ENCODE data around the gene PTP4A2.
"Not testable (repeated sequence)": the region's sequence is repeated elsewhere in the genome, so short reads cannot be mapped to it uniquely, and the experiment has no call there.

The PTP4A2 gene

DNA sequence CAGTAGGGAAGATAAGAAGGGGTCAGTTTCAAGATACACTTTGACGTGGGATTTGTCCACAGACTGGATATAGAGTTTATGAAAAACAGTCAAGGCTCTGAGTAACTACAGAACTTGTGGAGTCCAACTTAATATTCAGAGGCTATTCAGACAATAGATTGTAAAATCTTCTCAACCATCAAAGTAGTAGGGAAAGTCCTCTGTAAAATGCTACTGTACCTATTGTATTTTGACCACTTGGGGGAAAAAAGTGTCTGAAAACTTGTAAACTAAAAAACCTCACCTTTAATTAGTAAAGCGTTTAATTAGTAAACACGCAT is 10.5 kb downstream of the PTP4A2 start:
- H3K4me3 ChIP-seq (ENCODE audit: low read depth, low read length): peak overlapping the region; percentile 3; the same call in 1 of the 2 replicates
- TF ChIP-seq, protein P1, sequence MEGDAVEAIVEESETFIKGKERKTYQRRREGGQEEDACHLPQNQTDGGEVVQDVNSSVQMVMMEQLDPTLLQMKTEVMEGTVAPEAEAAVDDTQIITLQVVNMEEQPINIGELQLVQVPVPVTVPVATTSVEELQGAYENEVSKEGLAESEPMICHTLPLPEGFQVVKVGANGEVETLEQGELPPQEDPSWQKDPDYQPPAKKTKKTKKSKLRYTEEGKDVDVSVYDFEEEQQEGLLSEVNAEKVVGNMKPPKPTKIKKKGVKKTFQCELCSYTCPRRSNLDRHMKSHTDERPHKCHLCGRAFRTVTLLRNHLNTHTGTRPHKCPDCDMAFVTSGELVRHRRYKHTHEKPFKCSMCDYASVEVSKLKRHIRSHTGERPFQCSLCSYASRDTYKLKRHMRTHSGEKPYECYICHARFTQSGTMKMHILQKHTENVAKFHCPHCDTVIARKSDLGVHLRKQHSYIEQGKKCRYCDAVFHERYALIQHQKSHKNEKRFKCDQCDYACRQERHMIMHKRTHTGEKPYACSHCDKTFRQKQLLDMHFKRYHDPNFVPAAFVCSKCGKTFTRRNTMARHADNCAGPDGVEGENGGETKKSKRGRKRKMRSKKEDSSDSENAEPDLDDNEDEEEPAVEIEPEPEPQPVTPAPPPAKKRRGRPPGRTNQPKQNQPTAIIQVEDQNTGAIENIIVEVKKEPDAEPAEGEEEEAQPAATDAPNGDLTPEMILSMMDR (IDR thresholded peaks at IDR 0.05; ENCODE audit: low read depth, low read length, missing control alignments): no peak
- no peak for DNase-seq (ENCODE audit: low read depth)

DNA sequence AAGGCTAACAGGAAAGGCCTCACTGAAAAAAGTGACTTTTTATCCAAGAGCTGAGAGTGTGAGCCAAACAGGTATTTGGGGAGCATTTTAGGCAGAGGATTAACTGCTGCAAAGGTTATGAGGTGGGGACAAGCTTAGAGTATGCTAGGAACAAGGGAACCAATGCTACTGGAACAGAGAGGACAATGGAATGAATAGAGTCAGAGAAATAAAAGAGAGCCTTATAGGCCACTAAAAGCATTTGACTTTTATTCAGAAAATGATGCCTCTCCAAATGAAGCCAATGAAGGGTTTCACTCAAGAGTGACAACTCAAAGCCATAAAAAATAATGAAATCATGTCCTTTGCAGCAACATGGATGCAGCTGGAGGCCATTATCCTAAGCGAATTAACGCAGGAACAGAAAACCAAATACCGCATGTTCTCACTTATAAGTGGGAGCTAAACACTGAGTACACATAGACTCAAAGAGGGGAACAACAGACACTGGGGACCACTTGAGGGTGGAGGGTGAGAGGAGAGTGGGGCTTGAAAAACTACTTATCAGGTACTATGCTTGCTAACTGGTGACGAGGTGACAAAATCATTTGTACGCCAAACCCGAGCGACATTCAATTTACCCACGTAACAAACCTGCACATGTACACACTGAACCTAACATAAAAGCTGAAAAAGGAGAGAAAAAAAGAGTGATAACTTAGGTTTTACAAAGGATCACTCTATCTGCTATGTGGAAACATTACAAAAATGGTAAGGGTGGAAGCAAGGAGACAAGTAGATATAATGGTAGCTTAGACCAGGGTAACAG is 11.1 kb downstream of the PTP4A2 start:
- peak overlapping the region; percentile 3 for H3K4me3 ChIP-seq (ENCODE audit: low read depth, low read length)
- TF ChIP-seq, protein P1 (IDR thresholded peaks at IDR 0.05; ENCODE audit: low read depth, low read length, missing control alignments): no peak
- DNase-seq (ENCODE audit: low read depth): no peak

DNA sequence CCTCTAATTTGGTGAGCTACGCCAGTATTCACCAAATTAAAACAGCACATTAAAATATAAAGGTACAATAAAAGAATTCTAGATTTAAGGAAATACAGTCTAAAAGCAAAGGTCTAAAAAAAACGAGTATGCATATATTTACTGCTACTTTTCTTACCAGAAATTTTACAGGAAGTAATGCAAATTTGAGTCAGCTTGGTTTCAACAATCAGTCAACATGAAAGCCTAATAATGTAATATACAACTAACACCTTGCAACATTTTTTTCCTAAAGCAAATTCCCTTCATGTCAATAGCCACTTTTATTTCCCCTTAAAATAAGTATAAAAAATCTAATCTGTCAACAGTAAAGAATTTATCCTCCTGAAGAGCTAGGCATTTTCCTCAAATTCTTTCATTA is 11.9 kb downstream of the PTP4A2 start:
- no peak overlapping the region; the same call in 1 of the 2 replicates for H3K4me3 ChIP-seq (ENCODE audit: low read depth, low read length)
- TF ChIP-seq, protein P1 (IDR thresholded peaks at IDR 0.05; ENCODE audit: low read depth, low read length, missing control alignments): no peak
- no peak for DNase-seq (ENCODE audit: low read depth)

DNA sequence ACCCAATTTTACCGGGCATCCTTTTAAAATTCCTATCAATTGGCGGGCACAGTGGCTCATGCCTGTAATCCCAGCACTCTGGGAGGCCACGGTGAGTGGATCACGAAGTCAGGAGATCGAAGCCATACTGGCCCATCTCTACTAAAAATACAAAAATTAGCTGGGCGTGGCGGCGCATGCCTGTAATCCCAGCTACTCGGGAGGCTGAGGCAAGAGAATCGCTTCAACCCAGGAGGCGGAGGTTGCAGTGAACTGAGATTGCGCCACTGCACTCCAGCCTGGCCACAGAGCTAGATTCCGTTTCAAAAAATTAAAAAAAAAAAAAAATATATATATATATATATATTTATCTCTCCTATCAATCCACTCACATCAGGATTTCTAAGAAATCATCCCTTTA is 12.3 kb downstream of the PTP4A2 start:
- H3K4me3 ChIP-seq (ENCODE audit: low read depth, low read length): peak overlapping the region; percentile 23; the same call in 1 of the 2 replicates
- DNase-seq (ENCODE audit: low read depth): not testable (repeated sequence)

DNA sequence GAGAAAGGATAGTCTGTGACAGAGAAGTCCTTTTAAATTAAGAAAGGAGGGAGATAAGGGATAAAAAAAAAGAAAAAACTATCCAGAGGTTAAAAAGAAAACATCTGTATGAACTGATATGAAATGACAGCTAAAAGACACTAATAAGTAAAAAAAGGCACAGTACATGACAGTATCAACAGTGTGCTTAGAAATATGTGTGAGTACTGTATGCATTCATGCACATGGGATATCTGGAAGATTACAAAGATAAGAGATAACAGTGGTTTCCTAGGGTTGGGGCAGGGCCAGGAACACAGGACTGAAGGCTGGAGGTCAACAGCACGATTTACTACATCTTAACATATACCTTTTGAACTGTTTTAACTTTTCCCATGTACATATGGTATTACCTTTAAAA is 13.3 kb downstream of the PTP4A2 start:
- H3K4me3 ChIP-seq (ENCODE audit: low read depth, low read length): no peak overlapping the region; the same call in 1 of the 2 replicates
- DNase-seq (ENCODE audit: low read depth): no peak
- TF ChIP-seq, protein P1 (IDR thresholded peaks at IDR 0.05; ENCODE audit: low read depth, low read length, missing control alignments): no peak

DNA sequence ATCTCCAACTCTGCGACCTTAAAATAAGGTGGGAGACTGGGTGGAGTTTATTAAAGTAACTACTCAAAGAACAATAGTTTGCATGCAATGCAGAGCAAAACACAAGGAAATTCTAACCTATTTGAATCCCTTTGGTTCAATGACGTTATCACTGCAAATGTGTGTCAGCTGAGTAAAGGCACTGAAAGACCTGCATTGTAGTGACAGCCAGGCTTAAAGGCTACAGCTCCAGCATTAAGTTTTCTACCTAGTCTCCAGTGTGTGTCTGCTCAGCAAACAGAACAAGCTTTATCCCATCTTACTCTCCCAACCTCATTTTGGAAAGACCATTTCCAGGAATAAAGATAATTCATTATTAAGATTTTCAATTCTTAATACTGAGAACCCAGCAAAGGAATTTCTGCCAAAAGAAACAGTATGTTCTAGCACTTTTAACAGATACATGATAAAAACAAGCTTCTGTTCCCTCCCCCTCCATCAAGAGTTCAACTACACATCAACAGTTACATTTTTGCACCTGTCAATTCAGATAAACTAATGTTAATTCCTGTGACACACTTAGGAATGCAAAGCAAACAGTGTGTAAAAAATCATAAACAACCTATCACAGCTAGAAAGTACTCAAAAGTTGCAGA is 14.2 kb downstream of the PTP4A2 start:
- DNase-seq (ENCODE audit: low read depth): no peak
- H3K4me3 ChIP-seq (ENCODE audit: low read depth, low read length): no peak overlapping the region

DNA sequence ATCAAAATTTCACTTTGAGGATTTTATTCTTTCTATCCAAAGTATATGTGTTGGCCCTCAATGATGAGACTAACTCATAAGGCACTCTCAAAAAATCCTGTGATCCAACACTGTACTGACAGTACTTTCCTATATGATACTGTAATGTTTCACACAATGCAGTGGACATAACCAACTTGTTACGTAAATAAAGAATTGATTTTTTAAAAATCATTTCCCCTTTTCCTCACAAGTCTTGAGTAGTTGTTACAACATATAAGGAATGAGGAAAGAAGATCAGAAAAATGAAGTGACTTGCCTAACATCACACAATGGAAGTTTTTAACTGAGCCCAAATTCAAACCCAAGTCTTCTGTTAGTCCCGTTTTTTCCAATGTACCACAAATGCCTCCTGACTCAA is 17.2 kb downstream of the PTP4A2 start:
- DNase-seq (ENCODE audit: low read depth): no peak
- TF ChIP-seq, protein P1 (IDR thresholded peaks at IDR 0.05; ENCODE audit: low read depth, low read length, missing control alignments): no peak
- no peak overlapping the region for H3K4me3 ChIP-seq (ENCODE audit: low read depth, low read length)

More for the DNA sequence above, 14.2 kb downstream of the PTP4A2 start:
- TF ChIP-seq, protein P1 (IDR thresholded peaks at IDR 0.05; ENCODE audit: low read depth, low read length, missing control alignments): no peak

Data from GM12864 (cell line).